Activated CD4-positive, alpha-beta T cell treated with anti-CD3 and anti-CD28 coated beads for 48 hours (primary cell): ENCODE measurements around the gene AEBP1.

Source experiments
- DNase-seq: peaks from one replicate; pipeline ENCODE4 v3.0.0-alpha.2; 2020

Gene AEBP1

DNA sequence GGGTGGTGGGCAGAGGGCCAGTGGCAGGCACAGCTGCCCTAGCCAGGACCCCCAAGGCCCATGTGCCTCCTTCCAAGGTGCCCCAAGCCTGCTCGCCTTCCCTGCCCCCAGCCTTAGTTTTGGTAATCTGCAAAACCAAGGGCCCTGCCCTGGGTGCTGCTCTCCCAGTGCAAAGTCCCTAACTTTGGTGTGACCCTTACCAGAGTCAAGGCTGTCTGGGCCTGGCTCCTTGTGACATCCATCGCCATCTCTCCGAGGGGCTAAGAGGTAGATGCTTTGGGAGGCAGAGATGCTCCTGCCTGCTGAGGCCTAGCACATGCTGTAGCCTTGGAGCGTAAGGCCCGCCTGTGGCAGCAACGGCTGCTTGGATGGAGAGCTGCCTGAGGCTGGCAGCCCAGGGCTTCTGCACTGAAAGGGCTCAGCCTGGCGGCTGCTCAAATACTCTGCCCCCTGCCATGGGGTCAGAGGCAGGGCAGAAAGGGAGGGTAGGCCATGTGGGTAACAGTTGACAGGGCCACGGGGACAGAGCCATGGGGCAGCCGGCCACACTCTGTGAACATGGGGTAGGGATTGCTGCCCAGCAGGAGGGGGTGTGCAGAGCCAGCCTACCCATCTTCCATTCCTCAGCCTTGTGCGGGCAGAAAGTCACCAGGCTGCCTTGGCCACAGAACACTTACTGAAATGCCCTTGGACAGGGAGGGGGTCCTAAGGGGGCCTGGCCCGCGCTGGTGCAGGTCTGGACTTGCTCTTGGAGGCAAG is 54.9 kb downstream of the AEBP1 start:
- DNase-seq, result no peak

DNA sequence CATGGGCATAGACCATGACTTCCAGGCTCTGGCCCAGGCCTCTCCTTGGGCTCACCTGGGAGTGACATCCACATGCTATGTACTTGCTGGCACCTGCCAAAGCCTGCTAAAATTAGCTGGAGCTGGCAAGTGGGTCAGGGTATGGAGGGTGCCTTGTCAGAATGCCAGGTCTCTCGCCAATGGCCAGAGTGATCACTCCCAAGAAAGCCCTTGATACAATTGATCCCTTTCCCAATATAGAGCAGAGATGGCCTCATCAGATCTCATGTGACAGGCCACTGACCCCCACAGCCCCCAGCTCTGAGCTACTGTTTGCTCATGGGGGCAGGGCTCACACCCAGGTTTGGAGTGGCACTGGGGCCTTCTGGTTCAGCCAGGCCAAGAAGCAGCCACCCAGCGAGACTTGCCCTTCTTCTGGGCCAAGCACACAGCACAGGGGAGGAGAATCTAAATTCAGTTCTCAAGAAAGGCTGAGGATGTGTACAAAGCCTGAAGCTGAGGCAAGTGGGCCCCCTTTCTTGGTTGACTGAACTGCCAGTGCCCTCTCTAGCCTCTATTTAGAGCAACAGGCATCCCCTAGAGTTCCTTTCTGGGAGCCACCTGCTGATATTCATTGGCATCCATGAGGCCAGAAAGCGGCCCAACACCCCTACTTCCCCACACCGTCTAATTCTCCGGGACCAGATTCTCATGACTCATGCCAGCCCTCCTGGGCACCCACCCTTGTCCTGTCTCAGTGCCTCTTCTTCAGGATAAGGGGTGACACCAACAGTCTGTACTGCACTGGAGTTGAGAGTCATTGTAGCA is 55.9 kb downstream of the AEBP1 start:
- DNase-seq, result no peak

DNA sequence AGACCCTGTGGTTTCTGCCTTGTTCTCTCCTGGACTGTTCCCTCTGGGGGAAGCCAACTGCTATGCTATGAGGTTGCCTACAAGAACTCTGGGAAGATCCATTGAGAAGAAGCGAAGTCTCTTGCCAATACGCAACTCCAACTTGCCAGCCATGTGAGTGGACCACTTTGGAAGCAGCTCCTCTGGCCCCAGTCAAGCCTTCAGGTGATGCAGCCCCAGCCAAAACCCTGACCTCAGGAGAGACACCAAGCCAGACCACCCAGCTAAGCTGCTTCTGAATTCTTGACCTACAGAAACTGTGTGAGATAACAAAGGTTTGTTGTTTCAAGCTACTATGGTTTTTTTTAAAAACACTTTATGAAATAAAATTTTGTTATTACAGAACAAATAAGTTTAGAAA is 57.2 kb downstream of the AEBP1 start:
- no peak for DNase-seq

DNA sequence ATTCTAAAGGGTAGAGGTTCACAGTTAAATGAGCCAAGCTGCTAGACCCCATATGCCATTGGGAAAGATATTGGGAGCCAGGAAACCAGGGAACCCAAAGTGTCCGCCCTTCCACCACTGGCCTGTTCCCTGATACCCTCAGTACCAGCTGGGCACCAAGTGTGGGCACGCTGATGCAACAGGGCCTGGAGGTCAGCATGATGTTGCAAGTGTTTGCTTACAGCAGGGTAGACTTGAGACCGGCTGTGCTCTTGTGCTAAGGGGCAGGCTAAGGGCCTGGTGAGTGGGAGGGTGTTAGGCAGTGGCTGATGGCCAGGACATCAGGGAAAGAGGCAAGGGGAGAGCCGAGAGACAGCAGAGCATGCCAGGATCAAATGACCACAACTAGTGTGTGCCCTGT is 58.0 kb downstream of the AEBP1 start:
- DNase-seq, result no peak

DNA sequence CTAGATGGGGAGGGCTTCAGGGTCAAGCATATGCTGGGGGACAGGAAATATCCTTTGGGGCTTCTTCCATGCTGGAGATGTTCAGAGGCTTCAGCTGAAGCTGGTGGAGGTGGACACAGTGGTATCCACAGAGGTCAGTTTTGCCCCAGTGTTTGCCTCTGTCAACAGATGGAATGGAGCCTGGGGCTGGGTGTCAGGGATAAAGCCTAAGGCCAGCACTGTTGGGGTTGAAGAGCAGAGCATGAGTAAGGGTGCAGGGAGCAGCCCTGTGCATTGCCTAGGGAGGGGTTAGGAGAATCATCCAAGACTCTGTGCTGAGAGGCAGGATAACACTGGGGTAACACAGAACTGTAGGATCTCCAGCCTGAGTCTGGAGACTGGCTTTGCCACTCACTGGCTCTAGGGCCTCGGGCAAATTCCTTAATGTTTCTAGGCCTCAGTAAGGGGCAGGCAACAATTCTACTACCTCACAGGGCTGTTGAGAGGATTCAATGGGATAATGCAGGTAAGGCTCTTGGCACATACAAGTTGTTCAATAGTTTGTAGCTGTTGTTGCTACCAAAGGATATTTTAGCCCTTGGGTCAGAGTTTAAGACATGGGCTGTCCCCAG is 58.7 kb downstream of the AEBP1 start:
- DNase-seq, result no peak

DNA sequence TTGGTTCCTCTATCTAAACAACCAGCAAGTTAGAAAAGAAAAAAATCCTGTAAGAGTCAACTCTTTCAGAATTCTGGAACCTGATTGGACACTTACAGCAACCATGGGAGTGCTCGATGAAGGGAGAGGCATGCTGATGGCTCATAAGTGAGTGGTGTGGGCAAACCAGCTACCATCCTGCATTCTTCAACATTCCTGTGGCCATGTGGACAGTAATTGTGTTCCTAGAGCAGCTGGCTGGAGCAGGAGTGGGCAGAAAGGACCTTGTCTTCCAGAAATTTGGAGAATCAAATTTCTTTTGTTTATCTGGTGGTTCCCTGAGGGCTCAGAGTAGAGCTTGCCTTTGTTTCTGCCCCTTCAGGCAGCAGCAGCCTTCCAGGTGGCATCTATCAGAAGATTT is 59.4 kb downstream of the AEBP1 start:
- no peak for DNase-seq
